ENCODE measurements around the gene AFF2. TPM values are rescaled to one million over a fixed set of nuclear protein-coding genes. Genes with fewer than 3 reads are reported as not detected.

Gene AFF2
- total RNA-seq, 1 donor = not detected

GRCh38 chrX:148811236-148811635 lies 310.8 kb downstream of the AFF2 start:
- H3K4me3 ChIP-seq (ENCODE audit: low read depth, low read length) = no peak overlapping the region
- DNase-seq (ENCODE audit: low read depth) = peak; percentile 1
- no peak for TF ChIP-seq CTCF (IDR thresholded peaks at IDR 0.05; ENCODE audit: insufficient read depth, low read depth, low read length)

- no peak for TF ChIP-seq CTCF (IDR thresholded peaks at IDR 0.05; ENCODE audit: insufficient read depth, low read depth, low read length)
- no peak overlapping the region for H3K4me3 ChIP-seq (ENCODE audit: low read depth, low read length)
- no peak for DNase-seq (ENCODE audit: low read depth)
Observed at GRCh38 chrX:148813422-148813821, 313.0 kb downstream of the AFF2 start.

- DNase-seq (ENCODE audit: low read depth) = no peak
- no peak for TF ChIP-seq CTCF (IDR thresholded peaks at IDR 0.05; ENCODE audit: insufficient read depth, low read depth, low read length)
- H3K4me3 ChIP-seq (ENCODE audit: low read depth, low read length) = no peak overlapping the region
Observed at GRCh38 chrX:148813967-148814366, 313.6 kb downstream of the AFF2 start.

GRCh38 chrX:148815218-148815961 lies 315.0 kb downstream of the AFF2 start:
- no peak overlapping the region for H3K4me3 ChIP-seq (ENCODE audit: low read depth, low read length)
- TF ChIP-seq CTCF (IDR thresholded peaks at IDR 0.05; ENCODE audit: insufficient read depth, low read depth, low read length) = no peak
- DNase-seq (ENCODE audit: low read depth) = no peak

GRCh38 chrX:148823986-148824385 lies 323.6 kb downstream of the AFF2 start:
- no peak overlapping the region for H3K4me3 ChIP-seq (ENCODE audit: low read depth, low read length)
- no peak for TF ChIP-seq CTCF (IDR thresholded peaks at IDR 0.05; ENCODE audit: insufficient read depth, low read depth, low read length)
- DNase-seq (ENCODE audit: low read depth) = no peak

- TF ChIP-seq CTCF (IDR thresholded peaks at IDR 0.05; ENCODE audit: insufficient read depth, low read depth, low read length) = no peak
- no peak overlapping the region for H3K4me3 ChIP-seq (ENCODE audit: low read depth, low read length)
- no peak for DNase-seq (ENCODE audit: low read depth)
Observed at GRCh38 chrX:148825696-148826095, 325.3 kb downstream of the AFF2 start.

GRCh38 chrX:148836741-148837140 lies 336.3 kb downstream of the AFF2 start:
- TF ChIP-seq CTCF (IDR thresholded peaks at IDR 0.05; ENCODE audit: insufficient read depth, low read depth, low read length) = no peak
- H3K4me3 ChIP-seq (ENCODE audit: low read depth, low read length) = no peak overlapping the region
- DNase-seq (ENCODE audit: low read depth) = no peak
